GM21529 (cell line): ENCODE results near the gene KCNE4.
"Not testable (repeated sequence)": the region's sequence is repeated elsewhere in the genome, so short reads cannot be mapped to it uniquely, and the experiment has no call there.

Source experiments
- ATAC-seq: cut with Tn5 transposase; IDR thresholded peaks from one replicate; pipeline ENCODE4 v1.9.1; 2021; ENCODE audit not compliant: unreplicated experiment

Gene KCNE4

GRCh38 chr2:223056701-223057418 is 4.9 kb downstream of the KCNE4 start:
- ATAC-seq: no peak

- no peak for ATAC-seq
These were observed 5.6 kb downstream of the KCNE4 start for GRCh38 chr2:223057569-223057968.

- no peak for ATAC-seq
These were observed 7.1 kb downstream of the KCNE4 start for GRCh38 chr2:223058952-223059716.

GRCh38 chr2:223060201-223060825 is 8.3 kb downstream of the KCNE4 start:
- no peak for ATAC-seq

GRCh38 chr2:223062396-223062795 is 10.4 kb downstream of the KCNE4 start:
- ATAC-seq: no peak

GRCh38 chr2:223065107-223065506 is 13.1 kb downstream of the KCNE4 start:
- no peak for ATAC-seq

- no peak for ATAC-seq
These were observed 14.7 kb downstream of the KCNE4 start for GRCh38 chr2:223066721-223067120.

GRCh38 chr2:223068071-223068470 is 16.1 kb downstream of the KCNE4 start:
- ATAC-seq: no peak

GRCh38 chr2:223069465-223069864 is 17.5 kb downstream of the KCNE4 start:
- ATAC-seq: no peak

- no peak for ATAC-seq
These were observed 18.0 kb downstream of the KCNE4 start for GRCh38 chr2:223069988-223070387.

- ATAC-seq: no peak
These were observed 19.1 kb downstream of the KCNE4 start for GRCh38 chr2:223071139-223071538.

- ATAC-seq: no peak
These were observed 20.8 kb downstream of the KCNE4 start for GRCh38 chr2:223072826-223073225.

GRCh38 chr2:223075301-223076270 is 23.6 kb downstream of the KCNE4 start:
- peak; percentile 80 for ATAC-seq

GRCh38 chr2:223076573-223076972 is 24.6 kb downstream of the KCNE4 start:
- no peak for ATAC-seq

- no peak for ATAC-seq
These were observed 26.5 kb downstream of the KCNE4 start for GRCh38 chr2:223078482-223078881.

GRCh38 chr2:223079378-223079777 is 27.4 kb downstream of the KCNE4 start:
- ATAC-seq: no peak

GRCh38 chr2:223079925-223080324 is 27.9 kb downstream of the KCNE4 start:
- ATAC-seq: no peak

- ATAC-seq: not testable (repeated sequence)
These were observed 28.9 kb downstream of the KCNE4 start for GRCh38 chr2:223080790-223081360.

GRCh38 chr2:223081789-223082188 is 29.8 kb downstream of the KCNE4 start:
- ATAC-seq: no peak

GRCh38 chr2:223082706-223083105 is 30.7 kb downstream of the KCNE4 start:
- no peak for ATAC-seq
